ENCODE measurements around the gene PIK3AP1.

- TF ChIP-seq EZH2 (IDR thresholded peaks at IDR 0.05): no peak
- TF ChIP-seq CTCF (IDR thresholded peaks at IDR 0.05): no peak
- no peak for TF ChIP-seq EZH2phosphoT487 (IDR thresholded peaks at IDR 0.05)
Observed at GRCh38 chr10:96560966-96561887, 159.1 kb downstream of the PIK3AP1 start.
